ENCODE results near the gene CDC27.
"Not testable (repeated sequence)": the region's sequence is repeated elsewhere in the genome, so short reads cannot be mapped to it uniquely, and the experiment has no call there.

Gene CDC27

DNA sequence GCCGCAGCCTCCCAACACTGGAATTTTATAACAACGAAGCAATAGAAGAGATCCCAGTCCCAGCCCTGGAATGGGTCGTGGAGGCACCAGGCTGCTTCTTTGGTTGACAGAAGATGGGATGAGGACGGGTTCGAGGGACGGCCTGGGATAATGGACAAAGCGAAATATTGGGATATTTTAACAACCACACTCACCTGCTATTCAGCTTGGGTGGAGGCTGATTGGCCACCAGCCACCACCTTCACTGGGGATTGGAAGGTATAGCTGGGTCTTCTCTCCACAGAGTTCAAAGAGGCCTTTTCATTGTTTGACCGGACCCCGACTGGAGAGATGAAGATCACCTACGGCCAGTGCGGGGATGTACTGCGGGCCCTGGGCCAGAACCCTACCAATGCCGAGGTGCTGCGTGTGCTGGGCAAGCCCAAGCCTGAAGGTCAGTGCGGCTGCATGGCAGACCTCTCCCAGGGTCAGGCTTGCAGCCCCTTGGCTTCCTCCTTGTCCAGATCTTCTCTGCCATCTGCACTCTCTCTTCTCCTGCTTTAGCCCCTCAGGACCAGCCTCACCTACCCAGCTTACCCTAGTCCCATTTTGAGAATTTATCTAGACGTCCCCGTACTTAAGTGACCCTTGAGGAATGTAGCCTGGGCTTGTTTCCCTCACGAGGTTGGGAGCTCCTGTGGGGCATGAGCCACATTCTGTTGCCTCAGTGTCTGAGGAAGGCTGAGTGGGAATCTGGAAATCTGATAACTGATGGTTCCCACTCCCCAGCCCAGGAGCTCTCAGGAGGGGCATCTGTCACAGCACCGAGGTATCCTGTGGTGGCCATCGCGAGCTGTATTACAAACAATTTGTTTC lies 30.8 kb upstream of the CDC27 start:
- DNase-seq (ENCODE audit: extremely low read depth in 1 of 2, low read depth in 1 of 2): no peak

DNA sequence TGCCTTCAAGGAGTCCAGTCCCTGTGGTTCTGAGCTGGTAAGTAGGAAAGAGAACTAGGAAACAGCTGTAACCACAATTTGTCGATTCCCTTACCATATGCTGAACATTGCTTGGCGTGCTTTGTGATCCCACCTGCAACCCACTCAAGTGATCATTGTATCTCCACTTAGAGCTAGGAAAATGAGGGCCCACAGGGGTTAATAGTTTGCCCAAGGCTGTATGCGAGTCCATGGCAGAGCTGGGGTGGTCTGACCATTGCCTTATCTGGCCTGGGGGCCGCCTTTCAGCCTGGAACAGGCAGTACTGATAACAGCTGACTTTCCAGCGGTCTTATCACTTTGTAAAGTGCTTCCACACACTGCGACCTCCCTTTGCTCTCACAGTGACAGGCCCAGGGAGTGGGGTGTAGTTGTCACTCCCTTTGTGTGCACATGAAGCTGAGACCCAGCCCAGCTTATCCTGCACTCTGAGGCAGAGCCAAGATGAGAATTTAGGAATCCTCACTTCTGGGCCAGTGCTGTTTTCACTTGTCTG lies 29.9 kb upstream of the CDC27 start:
- no peak for DNase-seq (ENCODE audit: extremely low read depth in 1 of 2, low read depth in 1 of 2)

DNA sequence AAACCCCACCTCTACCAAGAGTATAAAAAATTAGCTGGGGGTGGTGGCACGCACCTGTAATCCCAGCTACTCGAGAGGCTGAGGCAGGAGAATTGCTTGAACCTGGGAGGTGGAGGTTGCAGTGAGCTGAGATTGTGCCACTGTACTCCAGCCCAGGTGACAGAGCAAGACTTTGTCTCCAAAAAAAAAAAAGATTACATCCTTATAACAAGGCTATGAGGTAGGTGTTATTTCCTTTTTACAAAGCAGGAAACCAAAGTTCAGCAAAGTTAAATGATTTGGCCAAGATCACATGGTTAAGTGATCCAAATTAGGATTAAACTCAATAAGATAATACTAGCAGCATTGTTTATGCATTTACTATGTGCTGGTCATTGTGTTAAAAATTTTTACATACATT lies 28.2 kb upstream of the CDC27 start:
- DNase-seq (ENCODE audit: extremely low read depth in 1 of 2, low read depth in 1 of 2): not testable (repeated sequence)

DNA sequence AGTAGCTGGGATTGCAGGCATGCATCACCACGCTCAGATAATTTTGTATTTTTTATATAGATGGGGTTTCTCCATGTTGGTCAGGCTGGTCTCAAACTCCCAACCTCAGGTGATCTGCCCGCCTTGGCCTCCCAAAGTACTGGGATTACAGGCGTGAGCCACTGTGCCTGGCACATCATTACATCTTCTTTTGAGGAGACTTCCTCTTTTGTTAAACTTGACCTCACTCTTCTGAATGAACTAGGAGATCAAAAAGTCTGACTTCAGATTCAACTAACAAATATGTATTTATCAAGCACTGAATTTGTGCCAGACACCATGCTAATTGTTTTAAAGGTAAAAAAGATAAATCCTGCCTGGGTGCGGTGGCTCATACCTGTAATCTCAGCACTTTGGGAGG lies 27.7 kb upstream of the CDC27 start:
- not testable (repeated sequence) for DNase-seq (ENCODE audit: extremely low read depth in 1 of 2, low read depth in 1 of 2)

DNA sequence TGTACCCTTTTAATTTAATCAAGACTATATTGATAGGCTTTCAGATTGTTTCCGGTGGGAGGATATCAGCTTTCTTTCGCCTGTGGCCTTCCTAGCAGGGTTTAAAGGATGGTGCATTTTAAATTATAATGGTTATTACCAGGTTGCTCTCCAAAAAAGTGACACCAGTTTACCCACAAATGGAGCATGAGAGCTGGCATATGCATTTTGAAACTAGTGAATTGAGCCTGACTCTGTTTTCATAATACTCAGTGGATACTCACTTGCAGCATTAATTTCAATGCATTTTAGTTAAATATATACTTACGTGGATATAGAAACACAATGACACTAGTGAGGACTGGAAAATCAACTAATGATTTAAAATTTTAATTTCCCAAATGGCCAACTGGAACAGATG lies 25.8 kb upstream of the CDC27 start:
- DNase-seq (ENCODE audit: extremely low read depth in 1 of 2, low read depth in 1 of 2): no peak

DNA sequence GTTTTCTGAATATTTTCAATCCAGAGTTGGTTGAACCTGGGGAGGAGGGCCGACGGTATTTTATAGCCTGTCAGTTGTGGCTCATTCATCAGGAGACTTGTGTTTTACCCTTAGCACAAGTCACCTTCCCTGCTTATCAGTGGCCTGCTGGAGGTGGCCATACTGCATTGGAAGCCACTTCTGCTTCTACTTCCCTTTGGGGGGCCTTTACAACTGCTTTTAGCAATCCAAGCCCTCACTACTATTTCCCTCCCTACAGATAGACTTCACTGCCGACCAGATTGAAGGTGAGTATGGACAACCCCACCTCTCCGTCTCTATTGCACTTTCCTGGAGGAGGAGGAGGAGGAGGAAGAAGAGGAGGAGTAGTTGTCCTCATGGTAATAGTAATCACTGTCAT lies 24.4 kb upstream of the CDC27 start:
- DNase-seq (ENCODE audit: extremely low read depth in 1 of 2, low read depth in 1 of 2): no peak

DNA sequence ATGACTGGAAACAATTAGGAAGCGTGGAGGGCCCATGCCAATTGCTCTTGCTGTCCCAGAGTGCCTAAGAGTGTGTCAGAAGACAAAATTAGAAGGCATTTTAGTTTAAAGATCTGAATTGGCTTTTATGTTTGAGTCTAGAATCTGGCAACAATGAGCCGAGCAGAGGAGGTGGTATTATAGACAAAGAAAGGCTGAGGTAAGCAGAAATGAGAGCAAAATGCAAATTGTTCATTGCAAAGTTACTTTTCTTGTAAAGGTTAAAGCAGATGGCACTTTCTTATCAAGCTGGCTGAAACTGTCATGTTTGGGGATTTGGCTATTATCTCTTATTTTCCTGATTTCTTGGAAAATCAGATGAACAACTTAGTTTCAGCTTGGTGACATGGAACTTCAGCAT lies 23.4 kb upstream of the CDC27 start:
- no peak for DNase-seq (ENCODE audit: extremely low read depth in 1 of 2, low read depth in 1 of 2)

DNA sequence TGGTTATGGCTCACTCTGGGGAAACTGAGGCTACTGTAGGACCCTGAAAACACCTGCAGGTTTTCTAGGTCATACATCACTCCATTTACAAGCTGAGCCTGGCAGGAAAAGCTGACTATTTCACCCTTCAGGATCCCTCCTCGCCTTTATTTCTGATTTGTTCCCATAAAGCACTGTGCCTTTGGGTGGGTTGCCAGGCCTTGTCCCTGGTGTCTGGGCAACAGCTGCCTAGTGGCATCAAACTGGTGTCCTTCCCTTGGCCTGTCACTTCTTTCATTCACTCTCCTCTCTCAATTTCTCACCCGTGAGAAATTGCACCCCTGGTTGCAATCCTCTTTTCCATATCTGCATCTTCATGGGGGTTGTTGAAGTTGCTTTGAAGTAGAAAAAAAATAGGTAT lies 21.7 kb upstream of the CDC27 start:
- no peak for DNase-seq (ENCODE audit: extremely low read depth in 1 of 2, low read depth in 1 of 2)

DNA sequence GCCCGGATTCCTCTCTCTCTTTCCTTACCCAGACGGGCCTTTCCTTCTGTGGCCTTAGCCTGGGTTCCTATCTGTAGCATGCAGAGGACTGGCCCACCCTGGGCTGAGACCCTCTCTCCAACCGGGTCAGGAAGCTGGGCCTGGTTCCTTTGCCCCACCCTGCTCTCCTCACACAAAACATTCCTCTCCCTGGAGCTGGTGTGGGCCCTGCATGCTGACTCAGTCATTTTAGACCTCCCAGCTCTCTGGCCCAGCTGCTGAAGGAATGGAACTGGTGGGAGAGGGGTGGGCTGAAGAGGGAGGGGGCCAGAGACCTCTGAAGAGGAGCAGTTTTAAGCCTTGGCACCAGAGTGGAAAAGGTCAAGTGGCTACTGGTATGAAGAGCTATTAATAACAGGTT lies 21.0 kb upstream of the CDC27 start:
- DNase-seq (ENCODE audit: extremely low read depth in 1 of 2, low read depth in 1 of 2): no peak

DNA sequence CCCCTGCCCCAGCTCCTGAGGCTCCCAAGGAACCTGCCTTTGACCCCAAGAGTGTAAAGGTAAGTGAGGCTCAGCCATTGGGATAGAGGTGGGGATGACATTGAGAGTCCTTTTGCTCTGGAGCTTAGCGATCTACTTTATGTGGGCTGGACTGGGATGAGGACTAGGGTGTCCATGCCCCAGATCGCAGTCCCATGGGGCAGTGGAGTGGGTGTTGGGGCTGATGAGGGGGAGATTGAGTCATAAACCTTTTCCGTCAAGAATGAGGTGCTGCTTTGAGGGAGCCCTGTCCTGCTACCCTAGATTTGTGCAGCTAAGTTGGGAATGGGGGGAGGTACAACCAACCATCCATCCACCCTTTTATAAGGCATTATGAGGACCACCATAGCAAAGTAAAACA lies 20.4 kb upstream of the CDC27 start:
- DNase-seq (ENCODE audit: extremely low read depth in 1 of 2, low read depth in 1 of 2): no peak

DNA sequence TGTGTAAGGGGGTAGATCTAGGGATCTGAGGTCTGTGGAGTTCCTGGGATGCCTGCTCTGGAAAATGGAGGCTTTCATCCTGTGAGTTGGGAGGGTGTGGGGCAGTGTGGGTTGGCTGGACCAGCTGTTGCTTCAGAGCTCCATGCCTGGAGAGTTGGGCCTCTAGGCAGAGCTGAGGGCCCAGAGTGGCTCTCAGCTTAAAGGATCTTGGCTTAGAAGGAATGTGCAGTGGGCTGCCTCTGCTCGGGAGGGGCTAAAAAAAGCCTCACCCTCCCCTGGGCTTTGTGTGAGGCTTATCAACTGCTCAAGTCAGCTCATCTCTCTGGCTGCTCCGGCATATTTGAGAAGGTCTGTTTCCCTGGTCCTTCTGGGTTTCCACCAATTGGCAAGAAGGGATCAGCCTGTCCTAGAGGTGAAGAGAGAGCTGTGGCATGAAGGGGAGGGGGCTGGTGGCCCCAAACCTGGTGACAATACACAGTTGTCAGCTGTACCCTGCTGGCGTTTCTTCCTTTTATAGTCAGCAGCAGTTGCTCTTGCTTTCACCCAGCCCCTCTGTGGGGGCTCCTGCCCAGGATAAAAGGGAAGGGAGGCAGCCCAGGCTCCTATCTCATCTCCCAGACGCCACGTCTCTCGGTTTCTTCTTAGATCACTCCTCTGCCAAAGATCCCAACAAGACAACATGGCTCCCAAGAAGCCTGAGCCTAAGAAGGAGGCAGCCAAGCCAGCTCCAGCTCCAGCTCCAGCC lies 19.8 kb upstream of the CDC27 start, which contains the start of gene MYL4:
TSS of gene MYL4 (plus strand) at position 605 of the 745 bp plus-strand sequence. CDS start at position 680, 75 bp downstream.
- DNase-seq (ENCODE audit: extremely low read depth in 1 of 2, low read depth in 1 of 2): no peak

DNA sequence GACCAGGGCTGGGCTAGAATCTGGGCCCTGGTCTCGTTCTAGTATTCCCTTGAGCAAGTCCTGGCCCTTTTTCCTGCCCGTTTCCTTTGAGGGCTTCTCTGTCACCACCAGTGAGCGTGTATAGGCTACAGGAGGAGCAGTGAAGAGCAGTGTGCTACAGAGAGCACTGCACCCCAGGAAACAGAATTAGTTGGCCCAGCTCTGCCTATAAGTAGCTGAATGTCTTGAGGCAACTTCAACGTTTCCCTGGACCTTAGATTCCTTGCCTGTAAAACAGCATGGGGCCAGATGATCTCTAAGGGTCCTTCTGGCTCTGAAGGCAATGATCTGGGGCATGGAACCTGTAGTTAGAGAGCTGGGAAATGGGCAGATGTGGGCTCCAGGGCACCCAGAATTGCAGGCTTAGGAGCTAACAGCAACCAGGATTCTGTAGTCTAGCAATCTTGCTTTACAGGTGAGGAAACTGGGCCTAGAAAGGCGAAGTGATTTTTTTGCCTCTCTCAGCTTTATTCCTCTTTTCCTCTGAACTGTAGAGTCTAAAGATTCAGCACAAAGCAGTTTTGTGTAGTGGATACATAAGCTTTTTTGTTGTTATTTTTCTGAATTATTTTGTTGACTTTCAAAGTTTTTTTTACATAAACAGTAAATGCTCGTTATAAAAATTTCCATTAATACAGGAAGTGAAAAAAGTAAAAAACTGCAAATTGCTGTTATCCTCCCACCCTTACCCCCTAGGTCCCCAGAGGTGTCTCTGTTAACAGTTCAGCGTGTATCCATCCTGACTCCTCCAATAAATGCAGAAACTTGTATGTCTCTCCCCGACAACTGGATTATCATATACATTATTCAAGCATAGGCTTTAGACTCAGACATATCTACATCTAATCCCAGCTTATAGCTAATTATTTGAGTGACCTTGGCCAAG lies 18.3 kb upstream of the CDC27 start:
- DNase-seq (ENCODE audit: extremely low read depth in 1 of 2, low read depth in 1 of 2): no peak

DNA sequence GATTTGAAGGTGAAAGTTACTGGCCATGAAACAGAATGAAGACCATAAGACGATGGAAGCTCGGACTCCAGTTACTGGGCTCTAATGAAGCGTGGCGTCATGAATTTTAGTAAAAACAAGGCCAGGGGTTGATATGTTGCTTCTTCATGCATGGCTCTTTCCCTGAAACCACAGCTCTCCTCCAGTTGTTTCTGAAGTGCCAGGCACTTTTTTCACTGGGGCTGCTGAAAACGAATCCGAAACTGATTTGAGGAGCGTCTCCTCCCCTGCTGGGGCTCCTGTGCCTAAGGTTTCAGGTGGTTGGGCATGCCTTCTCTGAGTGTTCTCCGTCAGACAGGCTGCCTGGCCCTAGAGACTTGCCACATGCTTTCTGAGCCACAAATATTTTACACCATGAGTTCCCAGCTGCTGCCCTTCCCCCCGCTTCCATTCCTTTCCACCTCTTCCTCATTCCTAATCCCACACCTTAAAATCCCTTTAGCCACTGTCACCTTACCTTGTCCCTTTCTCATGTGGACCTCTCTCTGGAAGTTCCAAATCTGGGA lies 16.4 kb upstream of the CDC27 start:
- peak in 1 of 2 donors; percentile 35 for DNase-seq (ENCODE audit: extremely low read depth in 1 of 2, low read depth in 1 of 2)

DNA sequence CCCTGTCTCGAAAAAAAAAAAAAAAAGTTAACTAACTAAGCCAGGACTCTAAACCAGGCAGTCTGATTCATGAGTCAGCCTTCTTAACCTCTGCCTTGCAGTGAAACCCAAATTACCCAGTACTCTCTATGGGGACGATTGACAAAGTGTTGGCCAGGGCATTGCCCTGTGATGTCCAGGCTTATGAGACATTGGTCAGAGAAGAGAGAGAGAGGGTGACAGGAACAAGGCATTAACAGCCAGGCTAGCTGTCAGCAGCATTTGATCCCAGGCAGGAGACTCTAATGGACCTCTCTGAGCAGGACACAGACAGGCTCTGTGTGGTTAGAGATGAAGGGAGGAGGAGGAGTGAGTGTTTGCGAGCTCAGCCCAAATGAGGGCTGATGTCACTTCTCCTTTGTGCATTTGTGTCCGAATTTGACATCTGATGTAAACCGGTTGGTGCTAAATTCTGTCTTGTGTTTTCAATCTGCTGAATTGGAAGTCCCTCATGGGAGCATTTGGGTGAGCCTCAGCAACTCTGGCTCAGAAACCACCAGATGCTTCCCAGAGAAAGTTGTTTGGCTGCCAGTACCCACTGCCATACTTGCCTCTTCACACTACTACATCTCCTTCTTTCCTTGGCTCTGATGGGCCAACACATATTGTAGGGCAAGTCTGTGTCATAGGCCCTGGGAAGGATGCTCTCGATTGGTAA lies 15.8 kb upstream of the CDC27 start:
- DNase-seq (ENCODE audit: extremely low read depth in 1 of 2, low read depth in 1 of 2): no peak

DNA sequence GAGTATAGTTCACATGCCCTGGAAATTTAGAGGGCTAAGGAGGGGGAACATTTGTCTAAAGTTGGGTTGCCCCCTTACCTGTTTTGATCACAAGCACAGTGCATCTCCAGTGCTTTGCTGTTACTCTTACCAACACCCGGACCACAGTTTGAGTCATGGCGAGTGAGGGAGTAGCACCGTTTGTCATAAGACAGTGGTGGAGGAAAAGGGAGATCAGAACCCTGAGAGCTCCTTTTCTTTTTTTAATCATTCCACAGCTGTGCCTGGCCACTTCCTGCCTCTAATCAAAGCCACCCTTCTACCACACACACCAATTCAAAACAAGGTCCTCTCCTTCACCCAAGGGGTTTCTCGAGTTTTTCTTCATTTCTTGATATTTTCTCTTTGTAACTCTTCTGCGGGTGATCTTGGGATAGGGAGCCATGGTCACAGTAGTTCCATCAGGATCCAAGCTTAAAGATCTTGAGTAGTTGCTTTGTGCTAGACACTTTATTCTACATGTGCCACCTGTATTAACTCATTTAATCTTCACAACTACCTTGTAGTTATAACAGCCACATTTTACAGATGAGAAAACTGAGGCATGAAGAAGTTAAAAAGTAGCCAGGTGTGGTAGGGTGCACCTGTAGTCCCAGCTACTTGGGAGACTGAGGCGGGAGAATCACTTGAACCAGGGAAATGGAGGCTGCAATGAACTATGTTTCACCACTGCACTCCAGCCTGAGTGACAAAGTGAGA lies 15.1 kb upstream of the CDC27 start:
- DNase-seq (ENCODE audit: extremely low read depth in 1 of 2, low read depth in 1 of 2): peak in 1 of 2 donors; percentile 17

DNA sequence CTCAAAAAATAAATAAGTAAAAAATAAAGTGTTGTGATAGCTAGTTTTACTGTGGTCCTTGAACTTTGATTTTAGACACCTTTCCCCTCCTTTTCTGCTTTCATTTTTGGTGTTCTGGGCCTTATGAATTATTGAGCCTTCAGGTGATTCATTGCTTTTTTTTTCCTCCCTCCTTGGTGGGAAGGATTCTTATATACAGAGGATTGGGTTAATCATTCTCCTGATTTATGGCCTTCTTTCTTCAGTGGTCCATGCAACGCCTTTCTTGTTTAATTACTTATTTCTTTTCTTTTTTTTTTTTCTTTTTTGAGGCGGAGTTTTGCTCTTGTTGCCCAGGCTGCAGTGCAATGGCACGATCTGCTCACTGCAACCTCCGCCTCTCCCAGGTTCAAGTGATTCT lies 12.1 kb upstream of the CDC27 start:
- DNase-seq (ENCODE audit: extremely low read depth in 1 of 2, low read depth in 1 of 2): no peak

DNA sequence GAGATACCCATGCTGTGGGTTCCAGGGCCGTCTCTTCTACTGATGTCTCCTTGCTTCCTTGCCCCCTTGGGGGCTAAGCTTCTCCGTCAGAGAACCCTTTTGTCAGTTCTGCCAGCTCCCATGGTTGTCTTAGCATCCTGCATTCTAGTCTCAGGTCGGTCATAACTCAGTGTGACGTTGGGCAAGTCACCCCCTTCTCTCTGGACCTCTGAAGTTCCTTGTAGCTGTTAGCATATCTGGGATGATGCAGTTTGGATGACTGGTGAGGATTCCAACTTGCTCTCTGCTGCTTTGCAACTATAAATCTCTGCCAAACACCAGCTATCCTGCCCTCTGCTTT lies 11.2 kb upstream of the CDC27 start:
- DNase-seq (ENCODE audit: extremely low read depth in 1 of 2, low read depth in 1 of 2): no peak

DNA sequence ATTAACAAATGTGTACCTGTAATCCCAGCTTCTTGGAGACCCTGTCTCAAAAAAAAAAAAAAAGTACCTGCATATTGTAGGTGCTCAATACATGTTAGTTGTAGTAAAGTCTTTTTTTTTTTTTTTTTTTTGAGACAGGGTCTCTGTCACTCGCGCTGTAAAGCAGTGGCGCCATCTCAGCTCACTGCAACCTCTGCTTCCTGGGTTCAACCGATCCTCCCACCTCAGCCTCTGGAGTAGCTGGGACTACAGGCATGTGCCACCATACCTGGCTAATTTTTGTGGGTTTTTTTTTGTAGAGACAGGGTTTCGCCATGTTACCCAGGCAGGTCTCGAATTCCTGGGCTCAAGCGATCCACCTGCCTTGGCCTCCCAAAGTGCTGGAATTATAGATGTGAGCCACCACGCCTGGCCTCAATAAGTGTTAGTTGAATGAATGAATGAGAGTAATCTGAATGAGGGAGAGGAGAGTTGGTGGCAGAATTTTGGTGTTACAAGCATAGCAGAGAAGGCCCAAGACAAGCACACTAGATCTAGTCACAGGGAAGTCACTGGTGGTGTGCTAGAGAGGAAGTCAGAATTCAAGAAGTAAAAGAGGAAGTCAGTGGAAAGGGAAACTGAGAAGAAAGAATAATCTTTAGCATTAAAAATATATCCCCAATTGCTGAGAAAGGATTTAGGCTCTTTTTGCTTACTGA lies 10.7 kb upstream of the CDC27 start:
- DNase-seq (ENCODE audit: extremely low read depth in 1 of 2, low read depth in 1 of 2): no peak

DNA sequence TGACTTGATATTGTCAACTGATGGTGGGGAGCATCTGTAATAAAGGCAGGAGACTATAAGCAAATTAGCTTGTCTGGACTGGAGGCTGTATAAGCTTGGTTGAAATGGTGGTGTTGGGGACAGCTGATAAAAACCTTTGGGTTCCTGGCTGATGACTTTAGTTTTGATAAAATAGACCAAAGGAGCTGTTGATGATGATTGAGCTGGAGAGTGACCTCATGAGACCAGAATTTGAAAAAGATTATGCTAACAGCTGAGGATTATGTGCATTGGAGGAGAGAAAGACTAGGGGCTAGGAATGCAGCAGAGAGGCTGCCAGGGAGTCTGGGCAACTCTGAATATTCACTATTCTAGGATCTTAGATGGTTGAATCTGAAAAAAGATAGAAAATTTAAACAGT lies 8.7 kb upstream of the CDC27 start:
- DNase-seq (ENCODE audit: extremely low read depth in 1 of 2, low read depth in 1 of 2): no peak
